ENCODE measurements around the gene SH3BP5L.

DNA sequence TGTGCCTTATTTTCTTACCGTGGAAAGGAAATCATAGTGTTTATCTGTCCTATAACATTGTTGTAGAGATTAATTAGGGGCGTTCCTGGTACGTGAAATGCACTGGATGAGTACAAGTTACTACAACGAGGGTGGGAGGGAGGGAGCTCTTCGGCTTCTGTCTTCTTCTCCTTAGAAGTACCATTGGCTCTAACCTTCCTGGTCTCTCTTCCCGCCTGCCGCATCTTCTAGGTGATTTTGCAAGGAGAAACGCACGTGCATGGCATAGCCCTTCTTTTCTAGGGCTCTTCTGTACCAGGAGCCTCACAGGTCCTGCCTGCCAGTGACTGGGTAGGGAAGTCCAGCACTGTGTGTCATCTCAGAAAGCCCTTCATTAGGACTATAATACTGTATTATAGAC is 16.8 kb downstream of the SH3BP5L start:
- TF ChIP-seq SP1 (IDR thresholded peaks at IDR 0.05; ENCODE audit: low read depth, low read length) (no peak), POLR2AphosphoS5 (IDR thresholded peaks at IDR 0.05; ENCODE audit: low read depth, low read length) (no peak), JUN (IDR thresholded peaks at IDR 0.05; ENCODE audit: low read depth, low read length) (no peak), POLR2A (IDR thresholded peaks at IDR 0.05; ENCODE audit: control extremely low read depth in 1 of 2, low read depth in 2 of 2, low read length in 2 of 2) (no peak), CHD1 (IDR thresholded peaks at IDR 0.05; ENCODE audit: low read depth, low read length) (no peak), RXRA (IDR thresholded peaks at IDR 0.05; ENCODE audit: insufficient read depth, low read depth, low read length) (no peak), EP300 (IDR thresholded peaks at IDR 0.05; ENCODE audit: borderline replicate concordance in 1 of 2, low read depth in 2 of 2, low read length in 2 of 2) (no peak), EZH2 (IDR thresholded peaks at IDR 0.05; ENCODE audit: low read depth, low read length, severe bottlenecking) (no peak), GTF2F1 (IDR thresholded peaks at IDR 0.05; ENCODE audit: borderline replicate concordance, low read depth, low read length) (no peak), SIN3A (conservative IDR thresholded peaks at IDR 0.05 in 1 of 2, IDR thresholded peaks at IDR 0.05 in 1 of 2; ENCODE audit: low read depth in 1 of 2, low read length in 2 of 2) (no peak), RFX5 (IDR thresholded peaks at IDR 0.05; ENCODE audit: borderline replicate concordance, low read depth, low read length) (no peak), JUND (IDR thresholded peaks at IDR 0.05; ENCODE audit: low read length) (no peak)
- TF ChIP-seq, protein P1, sequence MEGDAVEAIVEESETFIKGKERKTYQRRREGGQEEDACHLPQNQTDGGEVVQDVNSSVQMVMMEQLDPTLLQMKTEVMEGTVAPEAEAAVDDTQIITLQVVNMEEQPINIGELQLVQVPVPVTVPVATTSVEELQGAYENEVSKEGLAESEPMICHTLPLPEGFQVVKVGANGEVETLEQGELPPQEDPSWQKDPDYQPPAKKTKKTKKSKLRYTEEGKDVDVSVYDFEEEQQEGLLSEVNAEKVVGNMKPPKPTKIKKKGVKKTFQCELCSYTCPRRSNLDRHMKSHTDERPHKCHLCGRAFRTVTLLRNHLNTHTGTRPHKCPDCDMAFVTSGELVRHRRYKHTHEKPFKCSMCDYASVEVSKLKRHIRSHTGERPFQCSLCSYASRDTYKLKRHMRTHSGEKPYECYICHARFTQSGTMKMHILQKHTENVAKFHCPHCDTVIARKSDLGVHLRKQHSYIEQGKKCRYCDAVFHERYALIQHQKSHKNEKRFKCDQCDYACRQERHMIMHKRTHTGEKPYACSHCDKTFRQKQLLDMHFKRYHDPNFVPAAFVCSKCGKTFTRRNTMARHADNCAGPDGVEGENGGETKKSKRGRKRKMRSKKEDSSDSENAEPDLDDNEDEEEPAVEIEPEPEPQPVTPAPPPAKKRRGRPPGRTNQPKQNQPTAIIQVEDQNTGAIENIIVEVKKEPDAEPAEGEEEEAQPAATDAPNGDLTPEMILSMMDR (IDR thresholded peaks at IDR 0.05; ENCODE audit: control extremely low read depth in 1 of 3, insufficient read depth in 1 of 3, low read depth in 1 of 3, low read length in 3 of 3), result no peak
- TF ChIP-seq, protein P2, sequence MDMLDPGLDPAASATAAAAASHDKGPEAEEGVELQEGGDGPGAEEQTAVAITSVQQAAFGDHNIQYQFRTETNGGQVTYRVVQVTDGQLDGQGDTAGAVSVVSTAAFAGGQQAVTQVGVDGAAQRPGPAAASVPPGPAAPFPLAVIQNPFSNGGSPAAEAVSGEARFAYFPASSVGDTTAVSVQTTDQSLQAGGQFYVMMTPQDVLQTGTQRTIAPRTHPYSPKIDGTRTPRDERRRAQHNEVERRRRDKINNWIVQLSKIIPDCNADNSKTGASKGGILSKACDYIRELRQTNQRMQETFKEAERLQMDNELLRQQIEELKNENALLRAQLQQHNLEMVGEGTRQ (IDR thresholded peaks at IDR 0.05; ENCODE audit: low read length), result no peak

Measured in H1 (cell line).